SU-DHL-6 (cell line): ENCODE measurements around the gene UCN3.

Experiments used
- CTCF ChIP-seq: fragments of 200-600 bp; sonication (generic); IDR thresholded peaks from one replicate; pipeline ENCODE4 v1.5.1; 2017; ENCODE audit warnings: antibody characterized with exemption, mild to moderate bottlenecking, low read length, moderate library complexity; ENCODE audit not compliant: insufficient read depth, poor library complexity, severe bottlenecking
- EZH2phosphoT487 ChIP-seq: fragments of 200-600 bp; sonication (generic), shearing (Covaris generic); conservative IDR thresholded peaks from 2 replicates; pipeline ENCODE4 v1.6.1; 2018; ENCODE audit warnings: mild to moderate bottlenecking, antibody characterized with exemption, low read length, moderate library complexity, mixed read lengths

GRCh38 chr10:5413012-5413938, 48.5 kb downstream of the UCN3 start:
- TF ChIP-seq CTCF (no peak), EZH2phosphoT487 (no peak)
